GM19238 (cell line): Measurements from ENCODE around the gene CDC25C.
"Not testable (repeated sequence)": the region's sequence is repeated elsewhere in the genome, so short reads cannot be mapped to it uniquely, and the experiment has no call there.

Experiments
- DNase-seq: peaks from one replicate; pipeline ENCODE4 v3.0.0; 2011; ENCODE audit warnings: low spot score; ENCODE audit not compliant: insufficient read length

The CDC25C gene

DNA sequence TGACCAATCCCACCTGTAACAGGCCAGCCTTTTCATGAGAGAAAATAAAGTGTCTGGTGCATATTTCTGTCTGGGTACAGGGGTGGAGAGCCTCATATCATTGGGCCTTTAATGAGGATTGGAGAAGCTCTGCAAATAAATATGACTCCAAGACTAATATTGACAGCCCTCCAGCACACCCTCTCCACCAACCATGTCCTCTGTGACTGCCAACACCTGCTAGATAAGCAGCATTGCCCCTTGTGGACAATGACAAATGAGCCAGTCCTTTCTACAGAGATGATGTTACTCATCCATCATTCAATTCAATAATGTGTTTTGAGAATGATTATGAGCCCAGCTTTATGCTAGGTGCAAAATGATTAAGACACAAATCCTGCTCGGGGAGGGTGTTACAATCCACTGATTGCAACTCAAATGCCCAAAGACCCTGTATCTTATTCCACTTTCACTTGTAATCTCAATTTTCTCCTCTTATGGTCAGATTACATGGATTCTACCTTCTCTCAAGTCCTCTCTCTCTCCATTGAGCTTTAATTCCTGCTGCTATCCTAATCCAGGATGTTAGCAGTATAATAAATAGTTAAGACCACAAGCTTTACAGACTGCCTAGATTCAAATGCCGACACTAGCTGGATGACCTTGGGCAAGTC lies 55.1 kb downstream of the CDC25C start:
- DNase-seq, result no peak

DNA sequence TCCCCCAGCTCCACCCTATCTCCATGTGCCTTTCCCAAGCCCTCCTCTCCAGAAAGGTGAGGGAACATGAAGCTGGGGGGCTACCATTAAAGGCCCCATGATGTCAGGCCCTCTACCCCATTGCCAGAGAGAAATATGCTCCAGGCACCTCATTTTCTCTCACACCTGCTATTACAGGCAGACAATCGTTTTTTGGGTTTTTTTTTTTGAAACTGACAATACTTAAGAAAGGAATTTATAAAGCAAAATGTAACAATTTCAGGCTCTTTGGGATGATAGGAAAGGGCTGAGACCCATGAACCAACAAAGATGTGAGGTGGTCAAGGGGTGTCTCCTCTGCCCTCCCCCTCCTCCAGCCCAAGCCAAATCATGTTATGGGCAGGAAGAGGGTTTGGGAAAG lies 55.7 kb downstream of the CDC25C start:
- DNase-seq, result no peak

DNA sequence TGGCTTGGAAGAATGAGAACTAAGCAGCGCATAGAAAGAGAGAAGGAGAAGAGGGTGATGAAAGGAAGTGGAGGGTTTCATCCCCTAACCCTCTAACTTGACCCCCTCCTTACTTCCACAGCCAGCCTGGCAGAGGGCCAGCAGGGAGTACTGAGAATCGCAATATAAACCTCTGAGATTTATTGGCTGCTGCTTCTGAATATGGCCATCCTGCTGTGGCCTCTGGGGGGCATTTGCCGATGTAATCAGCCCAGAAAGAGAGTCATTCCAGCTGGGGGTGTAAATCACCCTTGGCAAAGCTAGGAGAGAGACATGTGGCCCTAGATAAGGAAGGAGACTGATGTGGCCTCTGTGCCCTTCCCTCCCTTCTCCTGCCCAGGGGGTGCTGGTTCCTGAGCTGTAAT lies 56.2 kb downstream of the CDC25C start:
- DNase-seq, result no peak

DNA sequence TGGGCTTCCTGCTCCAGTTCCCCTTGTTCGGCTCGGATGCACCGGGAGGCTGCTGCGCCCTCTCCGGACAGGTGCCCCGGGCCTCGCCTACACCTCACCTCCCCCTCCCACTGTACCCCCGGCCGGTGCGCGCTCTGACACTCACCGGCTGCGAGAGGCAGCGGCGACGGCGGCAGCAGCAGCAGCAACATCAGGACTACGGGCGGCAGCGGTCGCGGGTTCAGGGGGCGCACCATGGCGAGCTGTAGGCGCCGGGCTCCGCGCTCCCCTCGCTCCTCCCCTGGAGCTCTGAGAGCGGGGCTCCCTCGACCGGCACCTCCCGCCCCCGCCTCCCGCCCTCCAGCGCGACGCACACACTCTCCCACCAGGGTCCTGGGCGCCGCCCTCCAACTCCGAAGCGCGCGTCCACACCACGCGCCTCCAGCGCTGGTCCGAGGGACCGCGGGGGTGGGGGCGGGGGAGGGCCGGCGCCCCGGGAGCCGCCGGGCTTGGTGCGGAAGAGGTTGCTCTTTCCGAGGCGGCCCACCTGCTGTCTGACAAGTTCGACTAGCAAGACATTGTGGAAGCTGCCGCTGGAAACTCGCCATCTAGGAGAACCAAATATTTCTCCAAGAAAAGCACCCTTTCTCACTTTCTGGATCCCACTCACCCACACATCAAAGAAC lies 57.3 kb downstream of the CDC25C start, which contains the start of gene GFRA3:
GFRA3 (minus strand) TSS at position 433 of the 665 bp plus-strand sequence; CDS start at position 236, 197 bp downstream.
- DNase-seq, result no peak

DNA sequence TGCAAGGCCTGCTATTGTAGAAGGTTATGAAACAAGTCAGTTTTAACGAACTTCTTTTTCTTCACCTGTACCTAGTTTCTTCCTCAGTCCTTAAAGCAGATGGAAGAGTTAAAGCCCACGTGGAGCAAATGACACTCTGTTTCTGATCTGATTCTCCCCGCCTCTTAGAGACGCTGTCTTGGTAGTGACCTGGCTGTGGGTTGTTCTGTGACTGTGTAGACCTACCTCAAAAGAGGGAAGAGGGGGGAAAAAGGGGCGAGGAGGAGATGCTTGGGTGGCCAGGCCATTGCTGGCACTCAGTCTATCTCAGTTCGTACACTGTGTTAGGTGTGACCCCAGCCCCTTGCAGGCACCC lies 57.8 kb downstream of the CDC25C start:
- no peak for DNase-seq

DNA sequence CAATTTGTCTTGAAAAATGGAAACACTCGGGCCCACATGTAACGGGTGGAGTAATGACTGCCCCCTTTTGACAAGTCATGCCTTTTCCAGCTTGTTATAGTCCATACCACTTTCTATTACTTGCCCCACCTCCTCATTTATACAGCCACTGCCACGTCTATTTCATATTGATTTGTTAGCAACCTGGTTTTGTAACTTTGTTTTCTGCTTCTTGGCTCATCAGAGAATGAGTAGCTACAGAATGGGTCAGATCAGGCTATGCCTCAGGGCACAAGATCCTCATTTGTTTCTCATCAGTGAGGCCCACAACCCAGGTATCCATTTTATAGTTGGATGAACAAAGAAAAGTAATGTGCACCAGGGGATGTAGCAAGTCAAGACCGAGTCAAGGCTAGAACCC lies 58.9 kb downstream of the CDC25C start:
- no peak for DNase-seq

DNA sequence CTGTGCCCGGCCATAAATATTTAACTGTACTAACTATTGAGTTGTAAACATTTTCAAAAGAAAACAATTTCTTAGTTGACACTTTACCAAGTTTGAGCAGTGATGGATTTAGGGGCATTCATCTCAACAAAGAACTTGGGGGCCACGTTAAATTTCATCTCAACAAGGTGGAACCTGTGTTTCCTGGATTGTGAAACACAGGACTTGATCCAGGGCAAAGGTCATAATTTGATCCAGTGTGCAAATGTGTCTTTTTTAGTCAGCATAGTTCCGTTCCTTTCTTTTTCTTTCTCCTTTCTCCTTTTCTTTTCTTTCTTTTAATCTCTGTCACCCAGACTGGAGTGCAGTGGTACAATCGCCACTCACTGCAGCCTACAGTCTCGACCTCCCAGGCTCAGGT lies 60.3 kb downstream of the CDC25C start:
- DNase-seq, result no peak

DNA sequence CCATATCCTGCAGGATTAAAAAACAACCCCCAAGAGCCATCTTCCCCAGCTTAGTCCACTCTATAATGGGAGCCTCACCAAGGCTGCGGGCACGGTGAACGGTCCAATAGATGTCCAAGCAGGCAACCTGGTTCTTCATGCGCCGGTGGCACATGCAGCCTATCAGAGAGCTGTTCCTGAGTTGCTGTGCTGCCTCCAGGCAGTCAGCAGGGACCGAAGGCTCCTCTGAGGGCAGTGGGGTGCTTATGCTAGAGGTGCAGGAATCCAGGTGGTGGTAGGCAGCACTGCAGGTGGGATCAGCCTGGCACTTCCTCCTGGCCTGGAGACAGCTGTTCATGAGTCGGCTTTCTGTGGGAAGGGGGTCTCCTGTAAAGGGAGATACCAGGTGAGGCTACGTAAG lies 67.4 kb downstream of the CDC25C start:
- DNase-seq, result no peak

DNA sequence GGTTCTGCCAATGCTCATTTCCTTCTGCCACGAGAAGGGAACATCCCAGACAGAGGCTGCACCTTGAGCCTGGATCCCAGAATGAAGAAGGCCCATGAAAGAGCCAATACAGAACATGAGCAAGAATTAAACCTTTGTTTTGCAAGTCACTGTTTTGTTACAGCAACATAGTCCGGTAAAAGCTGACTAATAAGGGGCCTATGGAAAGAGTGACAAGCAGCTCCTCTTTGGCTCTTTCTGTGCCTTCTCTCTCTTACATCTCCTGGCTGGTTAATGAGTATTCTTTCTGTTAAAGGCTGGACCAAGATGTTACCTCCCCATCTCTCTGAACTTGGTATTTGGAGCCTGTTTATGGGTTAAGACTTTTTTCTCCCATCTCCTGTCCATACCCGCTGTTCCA lies 68.0 kb downstream of the CDC25C start:
- DNase-seq, result no peak

DNA sequence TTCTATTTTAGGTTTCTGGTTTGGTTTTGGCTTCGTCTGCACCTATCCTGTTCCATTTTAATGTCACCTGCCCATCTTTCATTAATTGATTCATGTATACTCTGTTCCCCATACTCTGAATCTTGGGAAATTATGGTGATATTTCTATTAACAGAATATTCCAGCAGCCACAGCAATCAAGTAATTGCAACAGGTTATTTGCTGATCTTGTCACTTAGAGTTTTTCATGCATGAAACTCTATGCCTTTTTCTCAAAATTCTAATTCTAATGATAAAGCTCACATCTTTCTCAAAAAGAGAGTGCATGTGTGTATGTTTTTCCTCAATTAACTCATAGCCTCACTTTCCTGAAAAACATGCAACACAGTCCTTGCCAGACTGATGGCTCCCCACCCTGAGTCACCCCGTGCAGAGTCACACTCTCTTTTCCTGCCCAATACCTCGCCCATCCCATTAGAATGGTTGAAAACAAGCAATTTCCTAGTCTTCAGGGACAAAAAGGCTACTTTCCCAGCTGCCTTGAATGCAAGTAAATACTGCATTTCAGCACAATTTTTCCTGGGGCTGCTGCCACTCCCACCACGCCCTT lies 72.8 kb downstream of the CDC25C start:
- no peak for DNase-seq

DNA sequence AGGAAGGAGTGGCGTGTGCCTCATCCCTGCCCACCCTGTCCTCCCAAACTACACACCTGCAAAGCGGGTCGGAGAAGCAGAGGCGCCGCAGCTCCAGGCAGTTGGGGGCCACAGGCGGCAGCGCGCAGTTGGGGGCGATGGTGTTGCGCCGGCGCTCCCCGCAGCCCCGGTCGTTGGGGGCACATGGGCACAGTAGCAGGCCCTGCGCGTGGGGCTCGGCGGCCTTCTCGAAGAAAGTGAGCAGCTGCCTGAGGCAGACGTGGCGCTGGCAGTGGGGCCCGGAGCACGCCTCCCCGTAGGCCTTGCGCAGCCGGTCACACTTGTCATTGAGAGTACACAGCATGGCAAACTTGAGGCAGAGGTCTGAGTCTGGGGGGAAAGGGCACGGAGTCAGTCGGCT lies 74.0 kb downstream of the CDC25C start:
- no peak for DNase-seq

DNA sequence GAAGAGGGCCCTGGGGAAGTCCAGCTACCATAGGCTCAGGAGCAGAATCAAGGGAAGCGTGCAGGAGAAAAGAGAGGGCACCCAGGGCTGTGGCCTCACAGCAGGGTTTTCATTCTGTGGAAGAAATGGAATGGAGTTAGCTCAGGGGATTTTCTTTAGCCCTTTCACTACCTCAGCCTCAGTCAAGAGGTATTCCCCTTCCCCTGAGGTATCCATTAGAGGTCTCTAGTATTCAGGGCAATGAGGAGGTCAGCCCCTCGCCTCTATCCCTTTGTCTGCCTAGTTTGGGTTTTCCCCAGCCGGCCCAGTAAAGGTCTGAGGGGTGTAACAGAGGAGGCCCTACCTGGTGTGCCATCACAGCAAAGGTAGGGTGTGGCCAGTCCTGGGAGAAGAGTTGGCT lies 78.7 kb downstream of the CDC25C start:
- DNase-seq, result no peak

DNA sequence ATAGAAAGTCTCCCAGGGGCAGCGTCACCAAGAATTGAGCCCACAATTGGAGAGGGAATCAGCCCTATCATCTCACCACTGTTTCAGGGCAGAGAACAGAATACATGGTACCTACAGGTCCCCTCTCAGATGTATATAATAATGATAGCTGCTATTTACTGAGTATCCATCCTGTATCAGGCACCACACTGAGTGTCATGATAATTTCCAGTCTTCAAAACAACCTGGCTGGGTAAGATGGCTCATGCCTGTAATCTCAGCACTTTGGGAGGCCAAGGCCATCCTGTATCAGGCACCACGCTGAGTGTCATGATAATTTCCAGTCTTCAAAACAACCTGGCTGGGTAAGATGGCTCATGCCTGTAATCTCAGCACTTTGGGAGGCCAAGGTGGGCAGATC lies 83.8 kb downstream of the CDC25C start:
- DNase-seq, result not testable (repeated sequence)

DNA sequence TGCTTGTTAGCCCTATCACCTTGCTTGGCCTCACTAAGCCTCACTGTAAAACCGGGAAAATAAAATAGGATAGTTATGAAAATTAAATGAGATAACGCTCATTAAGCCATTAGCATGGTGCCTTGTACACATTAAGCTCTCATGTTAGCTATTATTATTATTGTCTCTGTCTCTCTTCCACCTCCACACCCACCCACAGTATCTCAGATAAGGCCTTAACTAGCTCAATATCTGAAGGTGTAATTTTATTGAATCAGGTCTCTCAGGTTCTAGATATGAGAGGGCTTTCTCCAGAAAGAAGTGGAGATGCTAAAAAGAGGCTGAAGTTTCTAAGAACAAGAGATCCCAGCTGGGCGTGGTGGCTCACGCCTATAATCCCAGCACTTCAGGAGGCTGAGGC lies 84.8 kb downstream of the CDC25C start:
- DNase-seq, result no peak

DNA sequence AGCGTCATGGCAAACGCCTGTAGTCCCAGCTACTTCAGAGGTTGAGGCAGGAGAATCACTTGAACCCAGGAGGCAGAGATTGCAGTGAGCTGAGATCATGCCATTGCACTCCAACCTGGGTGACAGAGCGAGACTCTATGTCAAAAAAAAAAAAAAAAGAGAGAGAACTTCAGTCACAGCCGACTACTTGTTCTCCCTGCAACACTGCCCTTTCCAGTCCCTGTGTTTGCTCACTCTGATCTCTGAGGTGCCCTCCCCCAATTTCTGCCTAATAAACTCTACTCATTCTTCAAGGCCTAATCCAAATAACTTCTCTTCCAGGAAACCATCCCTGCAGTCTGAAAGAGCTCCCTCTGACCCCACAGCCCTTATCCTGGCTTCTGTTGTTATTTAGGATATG lies 85.3 kb downstream of the CDC25C start:
- DNase-seq, result no peak

DNA sequence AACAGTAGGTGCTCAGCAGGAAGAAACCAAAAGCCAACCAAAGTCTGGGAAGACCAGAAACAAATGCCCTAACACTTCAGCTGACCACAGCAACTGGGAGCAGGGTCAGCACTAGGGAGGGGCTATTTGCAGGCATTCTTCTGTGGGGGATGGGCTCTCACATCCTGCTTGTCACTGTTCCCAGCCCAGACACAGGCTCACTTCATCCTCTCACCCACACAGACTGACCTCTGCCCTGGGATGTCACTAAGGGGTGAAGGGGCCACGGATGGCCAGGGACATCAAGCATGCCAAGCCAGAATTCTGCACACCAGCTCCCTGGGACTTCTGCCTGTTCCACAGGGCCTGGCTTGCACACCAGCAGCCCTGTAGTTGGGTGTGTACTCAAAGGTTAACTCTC lies 85.9 kb downstream of the CDC25C start:
- DNase-seq, result no peak

DNA sequence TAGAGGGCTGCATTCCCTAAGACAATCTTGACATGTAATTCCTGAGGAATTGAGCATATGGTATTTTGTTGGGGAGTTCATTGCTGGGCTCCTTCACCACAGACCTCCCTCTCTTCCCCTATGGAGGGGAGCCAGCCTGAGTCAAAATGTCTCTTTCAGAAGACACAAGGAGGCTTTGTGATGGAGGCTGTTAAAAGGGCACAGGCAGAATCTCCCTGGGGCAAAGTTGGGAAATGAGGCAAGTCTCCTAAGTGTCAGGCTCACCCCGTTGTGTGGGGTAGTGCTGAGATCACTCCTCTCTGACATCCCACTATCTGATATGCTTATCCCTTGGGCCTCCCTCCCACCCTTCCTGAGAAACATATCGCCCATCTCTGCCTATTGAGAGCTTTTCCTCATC lies 87.8 kb downstream of the CDC25C start:
- no peak for DNase-seq

DNA sequence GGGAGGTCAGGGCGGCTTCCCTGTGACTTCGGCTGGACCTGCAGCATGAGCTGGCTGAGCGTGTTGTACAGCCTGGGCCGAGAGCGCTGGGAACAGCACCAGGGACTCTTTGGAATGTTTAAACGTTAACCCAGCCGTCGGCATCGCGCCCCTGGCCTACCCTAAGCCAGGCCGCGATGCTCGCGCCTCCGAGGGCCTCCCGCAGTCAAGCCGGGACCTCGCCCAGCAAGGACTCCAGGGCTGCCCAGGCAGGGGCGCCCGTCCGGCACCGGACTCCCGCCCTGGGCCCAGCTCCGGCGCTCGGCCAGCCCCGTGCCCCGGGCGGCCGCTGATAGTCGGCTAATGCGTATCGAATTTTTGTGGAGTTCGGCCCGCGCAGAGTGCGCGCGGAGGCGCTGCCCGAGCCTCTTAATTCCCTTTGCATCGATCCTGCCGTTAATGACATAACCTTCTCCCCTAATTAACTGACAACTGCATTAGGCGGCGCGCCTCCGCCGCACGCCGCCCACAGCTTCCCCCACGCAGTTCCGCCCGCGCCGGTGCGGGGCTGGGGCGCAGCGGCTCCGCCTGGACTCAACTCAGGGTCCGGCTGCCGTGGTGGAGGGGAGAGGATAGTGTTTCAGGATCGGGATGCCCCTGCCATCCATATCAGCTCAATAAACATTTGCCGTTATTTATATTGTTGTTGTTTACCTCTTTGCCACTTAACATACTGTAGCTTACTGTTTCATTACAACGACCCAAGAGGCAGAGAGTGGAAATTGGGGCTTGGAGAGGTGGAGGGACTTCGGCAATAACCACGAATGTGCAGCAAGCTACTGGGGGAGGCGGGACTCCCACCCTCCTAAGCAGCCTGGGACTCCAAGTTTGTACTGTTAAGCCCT lies 89.7 kb downstream of the CDC25C start:
- no peak for DNase-seq

DNA sequence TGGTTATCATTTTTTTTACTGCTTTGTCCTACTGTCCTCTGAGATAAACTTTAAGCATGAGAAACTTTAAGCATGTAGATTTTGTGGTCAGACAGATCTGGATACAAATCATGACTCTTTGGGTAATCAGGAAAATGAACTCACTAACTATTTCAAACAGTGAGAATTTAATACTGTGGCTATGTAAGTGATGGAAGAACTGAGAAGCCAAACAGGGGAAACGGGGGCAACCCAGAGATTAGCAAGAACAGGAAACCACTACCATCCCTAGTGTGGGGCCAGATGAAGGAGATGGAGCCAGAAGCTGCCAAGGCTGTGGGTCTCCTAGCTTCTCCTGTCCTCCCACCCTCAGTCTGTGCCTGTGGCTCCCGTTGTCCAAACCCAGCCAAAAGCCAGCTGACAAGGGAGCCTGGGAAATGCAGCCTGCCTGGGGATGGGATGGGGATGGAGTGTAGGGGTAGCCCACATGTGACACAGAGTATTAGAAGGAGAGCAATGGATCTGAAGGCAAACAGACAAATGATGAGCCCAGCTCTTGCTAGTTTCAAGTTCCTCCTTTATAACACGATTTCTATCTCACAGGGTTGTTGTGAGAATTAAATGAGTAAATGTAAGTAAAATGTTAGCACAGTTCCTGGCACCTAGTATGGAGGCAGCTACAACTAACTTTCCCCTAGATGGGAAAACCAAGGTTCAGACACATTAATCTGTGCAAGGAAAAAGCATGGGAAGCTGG lies 90.8 kb downstream of the CDC25C start:
- DNase-seq, result no peak

DNA sequence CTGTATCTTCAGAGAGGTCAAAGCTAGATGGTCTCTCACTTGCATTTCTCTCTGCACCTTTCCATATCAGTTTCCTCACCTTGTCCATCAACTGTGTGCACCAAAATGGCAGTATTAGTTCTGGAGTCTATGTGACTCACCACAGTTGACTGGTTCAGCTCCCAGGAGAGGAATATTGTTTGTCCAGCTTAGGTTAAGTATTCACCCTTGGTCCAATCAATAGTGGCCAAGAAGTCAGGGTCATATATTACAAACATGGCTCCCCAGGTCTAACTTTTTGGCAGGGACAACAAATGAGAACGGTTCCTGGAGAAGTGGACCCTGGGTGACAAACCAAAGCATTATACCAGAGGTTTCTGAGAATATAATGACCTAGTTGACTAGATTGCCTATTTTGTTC lies 93.6 kb downstream of the CDC25C start:
- DNase-seq, result no peak
